ENCODE measurements around the gene IRF9.
A peak's percentile ranks its signal among the peaks of the same experiment; 100 is the strongest.

Gene IRF9, protein sequence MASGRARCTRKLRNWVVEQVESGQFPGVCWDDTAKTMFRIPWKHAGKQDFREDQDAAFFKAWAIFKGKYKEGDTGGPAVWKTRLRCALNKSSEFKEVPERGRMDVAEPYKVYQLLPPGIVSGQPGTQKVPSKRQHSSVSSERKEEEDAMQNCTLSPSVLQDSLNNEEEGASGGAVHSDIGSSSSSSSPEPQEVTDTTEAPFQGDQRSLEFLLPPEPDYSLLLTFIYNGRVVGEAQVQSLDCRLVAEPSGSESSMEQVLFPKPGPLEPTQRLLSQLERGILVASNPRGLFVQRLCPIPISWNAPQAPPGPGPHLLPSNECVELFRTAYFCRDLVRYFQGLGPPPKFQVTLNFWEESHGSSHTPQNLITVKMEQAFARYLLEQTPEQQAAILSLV

GRCh38 chr14:24160850-24161804 lies at the start of gene IRF9:
Gene IRF9, plus strand, starts transcription at chr14:24161265. Its CDS starts 880 bp downstream, at chr14:24162145.
- peak; percentile 94 for DNase-seq (ENCODE audit: low spot score)

GRCh38 chr14:24113379-24113800 lies 47.7 kb upstream of the IRF9 start:
- DNase-seq (ENCODE audit: low spot score), result no peak

GRCh38 chr14:24113801-24114531 lies 47.1 kb upstream of the IRF9 start:
- peak; percentile 85 for DNase-seq (ENCODE audit: low spot score)

- peak; percentile 95 for DNase-seq (ENCODE audit: low spot score)
Observed at GRCh38 chr14:24114532-24115421, 46.3 kb upstream of the IRF9 start, which contains the start of the genes DCAF11 and NRL. Gene DCAF11, plus strand, starts transcription at chr14:24114777. Its CDS starts 818 bp downstream, at chr14:24115595. Gene NRL, minus strand, starts transcription at chr14:24114949. Its CDS starts 32,101 bp downstream, at chr14:24082848.

DNA sequence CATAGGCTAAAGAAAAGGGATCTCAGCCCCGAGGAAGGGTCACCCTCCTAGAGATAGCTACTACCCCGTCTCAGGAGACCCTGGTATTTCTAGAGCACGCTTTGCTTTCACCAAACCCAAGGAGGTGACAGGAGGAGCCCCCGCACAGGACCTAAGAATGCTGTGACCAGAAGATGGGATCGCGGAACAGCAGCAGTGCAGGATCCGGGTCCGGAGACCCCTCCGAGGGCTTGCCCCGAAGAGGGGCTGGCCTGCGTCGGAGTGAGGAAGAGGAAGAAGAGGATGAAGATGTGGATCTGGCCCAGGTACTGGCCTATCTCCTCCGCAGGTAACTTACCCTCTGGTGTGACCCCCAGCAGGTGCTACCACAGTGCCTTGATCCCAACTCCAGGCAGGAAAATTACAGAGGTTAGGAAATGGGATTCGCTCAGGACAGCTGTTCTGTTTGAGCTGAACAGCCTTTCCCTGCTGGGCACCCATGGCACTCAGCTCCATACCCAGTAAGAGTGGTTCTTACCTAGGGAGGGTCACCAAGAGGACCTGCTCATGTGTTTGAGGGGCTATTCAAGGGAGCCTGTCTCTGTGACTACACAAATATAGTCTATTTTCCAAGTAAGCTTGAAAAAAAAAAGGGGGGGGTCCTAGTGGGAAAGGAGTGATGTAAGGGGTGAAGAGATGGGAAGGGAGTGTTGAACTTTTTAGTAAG lies 45.5 kb upstream of the IRF9 start:
- no peak for DNase-seq (ENCODE audit: low spot score)

- DNase-seq (ENCODE audit: low spot score), result no peak
Observed at GRCh38 chr14:24116128-24116814, 44.8 kb upstream of the IRF9 start.

- DNase-seq (ENCODE audit: low spot score), result no peak
Observed at GRCh38 chr14:24117179-24117578, 43.9 kb upstream of the IRF9 start.

DNA sequence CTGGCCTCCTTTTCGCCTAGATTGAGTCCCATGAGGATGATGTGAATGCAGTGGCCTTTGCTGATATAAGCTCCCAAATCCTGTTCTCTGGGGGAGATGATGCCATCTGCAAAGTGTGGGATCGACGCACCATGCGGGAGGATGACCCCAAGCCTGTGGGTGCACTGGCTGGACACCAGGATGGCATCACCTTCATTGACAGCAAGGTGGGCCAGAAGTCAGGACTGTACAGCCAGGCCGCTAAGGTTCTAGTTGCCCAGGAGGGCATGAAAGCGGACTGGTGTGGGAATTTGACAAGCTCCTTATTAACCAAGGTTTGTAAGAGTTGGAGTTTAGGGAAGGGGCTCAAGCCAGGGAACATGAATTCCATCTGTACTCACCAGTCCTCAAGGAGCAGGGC lies 41.4 kb upstream of the IRF9 start:
- no peak for DNase-seq (ENCODE audit: low spot score)

- DNase-seq (ENCODE audit: low spot score), result no peak
Observed at GRCh38 chr14:24121210-24121609, 39.9 kb upstream of the IRF9 start.

DNA sequence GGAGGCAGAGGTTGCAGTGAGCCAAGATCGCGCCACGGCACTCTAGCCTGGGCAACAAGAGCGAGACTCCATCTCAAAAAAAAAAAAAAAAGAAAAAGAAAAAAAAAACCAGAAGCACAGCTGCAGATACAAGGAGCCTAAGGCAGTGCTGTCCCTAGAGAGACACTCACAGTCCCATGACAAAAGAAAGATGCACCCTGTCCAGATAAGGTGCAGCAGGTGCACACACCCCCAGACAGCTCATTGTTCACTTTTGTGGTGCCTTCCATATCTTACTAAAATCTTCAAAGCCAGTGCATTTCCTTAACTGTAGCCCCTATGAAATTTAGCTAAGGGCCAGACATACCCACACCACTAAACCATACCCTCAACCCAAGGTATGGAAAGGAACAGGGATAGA lies 38.6 kb upstream of the IRF9 start:
- DNase-seq (ENCODE audit: low spot score), result no peak

DNA sequence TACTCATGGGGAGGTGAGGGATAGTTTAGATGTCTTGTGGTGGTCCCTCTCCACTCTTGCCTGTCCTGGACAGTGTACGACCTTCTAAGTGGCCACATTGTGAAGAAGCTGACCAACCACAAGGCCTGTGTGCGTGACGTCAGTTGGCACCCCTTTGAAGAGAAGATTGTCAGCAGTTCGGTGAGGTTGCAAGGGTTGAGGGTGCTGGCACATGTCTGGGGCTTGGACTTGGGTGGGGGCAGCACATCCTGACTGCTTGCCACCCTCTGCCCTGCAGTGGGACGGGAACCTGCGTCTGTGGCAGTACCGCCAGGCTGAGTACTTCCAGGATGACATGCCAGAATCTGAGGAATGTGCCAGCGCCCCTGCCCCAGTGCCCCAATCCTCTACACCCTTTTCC lies 38.2 kb upstream of the IRF9 start:
- DNase-seq (ENCODE audit: low spot score), result no peak

DNA sequence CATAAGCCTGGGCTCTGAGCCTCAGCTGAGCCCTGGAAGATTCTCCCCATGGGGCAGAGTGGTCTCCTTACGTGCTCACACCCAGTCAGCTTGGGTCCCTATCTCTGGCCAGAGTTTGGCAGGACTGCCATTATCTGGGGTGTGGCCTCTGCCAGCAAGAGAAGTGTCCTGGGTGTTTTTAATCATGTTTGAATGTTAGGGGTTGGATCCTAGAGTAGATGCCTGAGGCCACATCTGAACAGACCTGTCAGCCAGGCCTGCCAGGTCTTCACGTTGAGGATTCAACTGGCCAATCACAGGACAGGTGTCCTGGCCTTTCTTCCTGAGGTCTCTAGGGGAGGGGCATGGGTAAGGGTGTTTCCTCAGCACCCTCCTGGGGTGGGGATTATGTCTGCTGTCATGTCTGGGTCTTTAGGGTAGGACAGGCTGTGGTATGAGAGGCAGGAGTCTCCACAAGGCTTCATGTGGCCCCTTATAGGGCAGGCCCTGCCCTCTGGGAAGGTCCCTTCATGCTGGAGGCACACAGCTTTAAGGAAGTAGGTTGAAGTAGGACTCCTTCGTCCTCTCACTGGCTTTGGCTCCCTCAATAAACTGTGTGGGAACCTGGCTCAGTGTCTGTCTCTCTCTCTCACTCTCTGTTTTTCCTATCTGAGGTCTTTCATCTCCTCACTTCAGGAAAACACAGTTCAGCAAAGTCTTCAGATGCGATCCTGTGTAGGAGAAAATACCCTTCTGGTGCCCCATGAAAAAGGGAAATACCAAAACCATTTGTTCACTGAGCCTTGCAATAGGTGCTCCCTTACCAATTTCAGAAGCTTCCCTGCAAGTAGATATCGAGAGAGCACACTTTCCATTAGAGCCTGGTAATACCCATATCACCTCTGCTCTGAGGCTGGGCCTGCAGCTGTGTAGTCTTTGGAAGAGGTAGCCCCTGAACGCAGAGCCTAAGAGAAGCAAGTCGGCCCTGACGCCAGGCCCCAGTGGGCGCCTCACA lies 37.3 kb upstream of the IRF9 start:
- no peak for DNase-seq (ENCODE audit: low spot score)

DNA sequence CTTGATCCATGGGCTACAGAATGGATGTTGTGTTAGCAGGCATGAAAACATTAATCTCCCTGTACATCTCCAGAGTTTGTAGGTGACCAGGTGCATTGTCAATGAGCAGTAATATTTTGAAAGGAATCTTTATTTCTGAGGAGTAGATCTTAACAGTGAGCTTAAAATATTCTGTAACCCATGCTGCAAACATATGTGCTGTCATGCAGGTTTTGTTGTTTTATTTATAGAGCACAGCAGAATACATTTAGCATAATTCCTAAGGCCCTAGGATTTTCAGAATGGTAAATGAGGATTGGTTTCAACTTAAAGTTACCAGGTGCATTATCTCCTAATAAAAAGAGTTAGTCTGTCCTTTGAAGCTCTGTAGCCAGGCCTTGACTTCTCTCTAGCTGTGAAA lies 34.1 kb upstream of the IRF9 start:
- no peak for DNase-seq (ENCODE audit: low spot score)

- DNase-seq (ENCODE audit: low spot score), result no peak
Observed at GRCh38 chr14:24127673-24128072, 33.4 kb upstream of the IRF9 start.

DNA sequence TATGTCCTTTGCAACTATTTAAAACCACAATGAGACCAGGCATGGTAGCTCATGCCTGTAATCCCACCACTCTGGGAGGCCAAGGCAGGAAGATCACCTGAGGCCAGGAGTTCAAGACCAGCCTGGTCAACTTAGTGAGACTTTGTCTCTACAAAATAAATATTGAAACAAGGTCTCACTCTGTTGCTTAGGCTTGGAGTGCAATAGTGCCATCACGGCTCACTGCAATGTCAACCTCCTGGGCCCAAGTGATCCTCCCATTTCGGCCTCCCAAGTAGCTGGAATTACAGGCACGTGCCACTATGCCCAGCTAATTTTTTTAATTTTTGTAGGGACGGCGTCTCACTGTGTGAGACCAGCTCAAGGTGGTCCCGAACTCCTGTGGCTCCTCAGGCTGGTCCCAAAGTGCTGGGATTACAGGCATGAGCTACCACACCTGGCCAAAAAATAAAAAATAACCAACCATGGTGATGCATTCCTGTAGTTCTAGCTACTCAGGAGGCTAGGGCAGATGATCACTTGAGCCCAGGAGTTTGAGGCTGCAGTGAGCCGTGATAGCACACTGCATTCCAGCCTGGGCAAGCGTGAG lies 31.6 kb upstream of the IRF9 start:
- DNase-seq (ENCODE audit: low spot score), result no peak

DNA sequence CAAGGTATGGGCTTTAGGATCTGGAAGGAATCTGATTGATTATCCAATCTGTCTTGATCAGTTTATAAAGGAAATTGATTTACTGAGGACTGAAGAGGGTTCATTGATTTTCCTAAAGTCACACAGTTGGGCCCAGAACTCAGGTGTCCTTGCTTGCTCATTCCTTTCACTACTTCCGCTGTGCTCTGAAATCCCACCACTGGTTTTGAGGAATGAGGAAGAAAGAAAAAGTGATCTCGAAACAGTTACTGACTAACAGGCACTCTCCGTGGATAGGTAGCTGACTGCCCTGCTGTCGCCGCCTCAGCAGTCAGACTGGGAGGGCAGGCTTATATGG lies 30.7 kb upstream of the IRF9 start, which contains the start of gene FITM1:
Gene FITM1, plus strand, starts transcription at position 280 of the 337 bp plus-strand sequence. CDS start 905 bp downstream, outside the sequence.
- DNase-seq (ENCODE audit: low spot score), result no peak

DNA sequence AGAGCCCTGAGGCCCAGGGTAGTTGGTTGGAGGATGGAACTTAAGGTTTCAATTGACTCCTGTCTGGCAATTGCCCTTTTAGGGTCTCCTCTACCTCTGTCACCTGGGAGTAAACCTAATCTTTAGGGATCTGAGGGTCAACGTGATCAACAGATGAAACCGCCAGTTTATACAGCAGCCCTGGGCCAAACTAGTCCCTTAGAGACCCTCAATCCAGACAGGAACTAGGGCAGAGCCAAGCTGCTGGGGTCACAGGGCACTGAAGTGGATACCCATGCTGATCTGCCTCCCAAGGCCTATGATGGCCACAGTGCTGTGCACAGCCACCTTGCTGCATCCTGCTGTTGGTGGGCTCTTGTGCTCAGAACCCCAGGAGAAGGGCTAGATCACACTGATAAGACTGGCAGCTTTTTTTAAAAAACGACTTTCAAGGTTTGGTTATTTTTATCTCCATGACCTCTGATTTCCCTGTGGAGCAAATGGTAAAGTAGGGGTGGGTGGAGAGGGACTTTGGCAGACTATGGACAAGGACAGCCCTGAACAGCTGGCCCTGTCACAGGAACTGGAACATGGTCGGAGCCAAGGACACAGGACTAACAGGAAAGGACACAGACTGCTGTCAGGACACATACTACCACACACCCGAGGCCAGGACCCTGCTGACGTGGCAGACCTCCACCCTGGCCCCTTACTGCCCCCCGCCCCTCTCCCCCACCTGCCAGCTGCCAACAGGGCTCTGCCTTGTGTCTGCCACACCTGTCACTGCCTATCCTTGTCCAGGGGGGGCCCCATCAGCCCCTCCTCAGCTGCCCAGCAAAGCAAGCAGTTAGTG lies 30.1 kb upstream of the IRF9 start:
- no peak for DNase-seq (ENCODE audit: low spot score)

Measured in D341Med (cell line).